Measurements from ENCODE around the gene KLK13.

The KLK13 gene

DNA sequence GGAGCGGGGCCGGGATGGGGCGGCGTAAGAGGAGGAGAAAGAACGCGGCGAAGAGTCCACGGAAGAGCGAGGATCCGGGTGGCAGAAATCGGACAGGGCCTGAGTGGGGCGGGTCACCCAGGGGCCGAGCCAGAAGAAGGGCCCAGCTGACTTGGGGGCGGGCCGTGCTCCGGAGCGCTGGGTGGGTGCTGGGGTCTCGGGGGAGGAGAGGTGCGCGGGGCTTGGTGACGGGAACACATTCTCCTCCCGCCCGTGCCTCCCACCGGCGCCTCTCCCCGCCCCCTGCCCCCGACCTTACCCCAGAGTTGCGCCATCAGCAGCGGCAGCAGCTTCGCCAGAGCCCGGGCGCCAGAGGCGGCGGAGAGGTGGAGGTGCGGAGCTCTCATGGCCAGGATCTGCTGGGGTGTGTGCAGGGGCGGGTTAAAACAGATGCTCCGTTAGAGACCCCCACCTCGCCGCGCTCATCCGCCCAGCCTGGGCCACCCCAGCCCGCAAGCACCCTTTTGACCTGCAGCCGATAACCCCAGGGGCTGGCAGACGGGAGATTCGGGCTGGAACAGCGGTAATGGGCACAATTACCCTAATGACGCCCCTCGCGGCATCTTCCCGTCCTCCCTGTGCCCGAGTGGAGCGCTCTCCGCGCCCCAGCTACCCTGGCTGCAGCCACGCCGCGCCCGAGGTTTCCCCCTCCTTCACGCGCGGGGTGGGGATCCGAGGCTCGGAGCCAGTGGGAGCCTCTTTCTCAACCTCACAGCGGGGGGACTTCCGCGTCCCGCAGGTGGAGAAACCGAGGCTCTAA is 45.9 kb downstream of the KLK13 start:
- no peak overlapping the region for H3K4me3 ChIP-seq (replicated peaks; ENCODE audit: low read depth, low read length)
- TF ChIP-seq CTCF (IDR thresholded peaks at IDR 0.05; ENCODE audit: low read depth, low read length, missing control alignments) = no peak
- no peak for DNase-seq (ENCODE audit: extremely low read depth, low read depth)

DNA sequence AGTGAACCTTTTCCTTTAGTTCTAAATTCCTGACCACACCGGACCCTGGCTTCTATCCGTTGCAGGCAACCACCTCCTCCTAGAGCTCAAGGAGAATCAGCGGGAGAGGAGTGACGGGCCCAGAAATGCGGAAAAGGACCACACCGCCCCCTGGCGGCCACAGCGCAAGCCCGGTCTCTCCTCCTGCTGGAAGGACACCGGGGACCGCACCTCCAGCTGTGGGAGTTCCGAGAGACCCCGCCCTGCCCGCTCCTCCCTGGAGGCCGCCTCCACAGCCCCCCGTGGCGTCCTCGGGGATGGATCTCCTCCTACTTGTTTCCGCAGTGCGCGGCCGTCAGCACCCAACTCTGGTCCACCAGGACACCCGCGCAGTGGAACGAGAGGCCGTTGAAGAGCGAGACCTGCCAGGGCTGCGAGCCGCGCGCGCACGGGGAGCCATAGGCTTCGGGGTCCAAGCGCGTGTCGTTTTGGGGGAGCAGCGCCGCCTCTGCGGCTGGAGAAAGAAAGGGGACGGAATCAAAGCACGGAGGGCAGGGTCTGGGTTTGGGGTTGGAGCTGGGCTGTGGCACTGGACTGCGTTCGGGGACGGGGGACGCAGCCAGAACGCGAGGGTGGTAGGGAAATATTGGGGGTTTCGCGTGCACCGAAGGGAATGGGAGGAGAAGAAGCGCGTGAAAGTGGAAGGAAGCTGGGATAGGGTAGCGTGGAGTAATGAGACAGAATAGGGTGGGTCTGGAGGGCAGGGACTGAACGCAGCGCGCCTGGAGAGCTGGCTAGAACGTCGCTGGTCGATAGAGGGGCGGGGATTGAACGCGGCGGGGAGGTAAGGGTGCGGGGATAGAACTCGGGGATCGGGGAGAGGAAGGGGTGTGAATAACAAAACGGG is 47.9 kb downstream of the KLK13 start:
- peak; percentile 69 for TF ChIP-seq CTCF (IDR thresholded peaks at IDR 0.05; ENCODE audit: low read depth, low read length, missing control alignments)
- peak; percentile 4 for DNase-seq (ENCODE audit: extremely low read depth, low read depth)
- H3K4me3 ChIP-seq (replicated peaks; ENCODE audit: low read depth, low read length) = no peak overlapping the region

DNA sequence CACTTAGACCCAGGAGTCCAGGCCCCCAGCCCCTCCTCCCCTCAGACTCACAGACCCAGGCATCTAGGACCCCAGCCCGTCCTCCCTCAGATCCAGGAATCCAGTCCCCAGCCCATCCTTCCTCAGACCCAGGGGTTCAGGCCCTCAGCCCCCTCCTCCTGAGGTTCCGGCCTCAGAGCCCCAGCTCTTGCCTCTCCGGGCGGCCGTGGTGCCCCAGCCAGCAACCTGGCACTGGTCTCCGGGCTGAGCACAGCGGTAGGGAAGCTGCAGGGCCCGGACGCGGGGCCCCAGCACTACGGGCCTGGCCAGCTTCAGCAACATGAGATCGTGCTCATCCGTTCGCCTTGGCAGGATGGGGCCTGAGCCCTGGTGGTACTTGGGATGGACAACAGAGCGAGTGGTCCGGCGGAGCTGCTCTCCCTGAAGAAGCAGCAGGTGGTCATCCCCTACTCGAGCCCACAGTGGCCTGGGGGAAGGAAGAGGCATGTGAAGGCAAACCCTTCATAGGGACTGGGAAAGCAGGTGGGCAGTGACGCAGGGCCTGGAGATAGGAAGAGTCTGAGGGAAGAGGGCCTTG is 49.1 kb downstream of the KLK13 start:
- no peak for TF ChIP-seq CTCF (IDR thresholded peaks at IDR 0.05; ENCODE audit: low read depth, low read length, missing control alignments)
- DNase-seq (ENCODE audit: extremely low read depth, low read depth) = no peak
- H3K4me3 ChIP-seq (replicated peaks; ENCODE audit: low read depth, low read length) = no peak overlapping the region

DNA sequence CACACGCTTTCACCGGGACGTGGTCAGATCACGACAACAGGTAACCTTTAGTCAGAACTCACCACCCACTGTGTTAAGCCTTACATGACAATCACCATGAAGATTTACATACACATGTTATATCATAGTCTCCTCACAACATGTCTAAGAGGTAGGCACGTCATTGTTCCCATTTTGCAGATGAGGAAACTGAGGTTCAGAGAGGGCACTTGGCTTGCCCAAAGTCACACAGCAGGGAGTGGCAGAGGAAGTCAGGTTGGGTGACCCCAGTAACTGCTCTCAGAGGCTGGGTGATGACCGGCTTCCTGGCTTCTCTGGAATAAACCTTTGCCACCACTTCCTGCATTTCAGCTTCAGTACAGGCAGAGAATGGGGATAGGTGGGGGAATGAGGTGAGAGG is 50.6 kb downstream of the KLK13 start:
- TF ChIP-seq CTCF (IDR thresholded peaks at IDR 0.05; ENCODE audit: low read depth, low read length, missing control alignments) = no peak

DNA sequence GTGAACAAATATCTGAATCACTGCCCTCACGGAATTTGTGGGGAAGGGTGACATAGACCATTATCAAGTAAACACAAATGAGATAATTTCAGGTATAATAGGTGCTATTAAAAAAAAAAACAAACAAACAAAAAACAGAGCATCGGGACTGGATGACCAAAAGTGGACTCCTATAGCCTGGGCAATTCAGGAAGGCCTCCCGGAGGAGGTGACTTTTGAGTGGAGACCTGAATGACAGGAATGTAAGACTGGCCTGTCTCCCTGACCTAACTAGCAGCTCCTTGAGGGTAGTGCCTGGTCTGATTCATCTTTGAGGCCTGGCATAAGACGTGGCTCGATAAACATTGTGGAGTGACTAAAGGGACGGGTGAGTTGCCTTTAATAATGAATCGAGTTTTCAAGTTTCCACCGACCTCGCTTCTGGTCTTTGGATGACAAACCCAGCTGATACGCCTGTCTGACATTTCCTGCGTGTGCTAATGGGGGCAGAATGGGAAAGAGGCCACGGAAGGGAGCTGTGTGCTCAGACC is 52.2 kb downstream of the KLK13 start:
- TF ChIP-seq CTCF (IDR thresholded peaks at IDR 0.05; ENCODE audit: low read depth, low read length, missing control alignments) = no peak
- no peak for DNase-seq (ENCODE audit: extremely low read depth, low read depth)
- no peak overlapping the region for H3K4me3 ChIP-seq (replicated peaks; ENCODE audit: low read depth, low read length)

More for the DNA sequence above, 50.6 kb downstream of the KLK13 start:
- no peak for DNase-seq (ENCODE audit: extremely low read depth, low read depth)
- H3K4me3 ChIP-seq (replicated peaks; ENCODE audit: low read depth, low read length) = no peak overlapping the region

- TF ChIP-seq CTCF (IDR thresholded peaks at IDR 0.05; ENCODE audit: low read depth, low read length, missing control alignments) = no peak
- no peak overlapping the region for H3K4me3 ChIP-seq (replicated peaks; ENCODE audit: low read depth, low read length)
- DNase-seq (ENCODE audit: extremely low read depth, low read depth) = no peak
Observed at GRCh38 chr19:51010066-51010795, 54.7 kb downstream of the KLK13 start.
